SK-N-SH (cell line): Measurements from ENCODE around the gene CDK10. TPM values are rescaled to one million over a fixed set of nuclear protein-coding genes. Genes with fewer than 3 reads are reported as not detected.

Source experiments
- CTCF ChIA-PET: fragments of 300-600, 350-600 bp; formaldehyde crosslinking; extraction: SDS; loops from one replicate; lab custom pipeline; 2021; lab: Yijun Ruan, JAX
- POLR2A ChIA-PET: fragments of 350-600 bp; sonication (Branson Sonifier 250); formaldehyde crosslinking; extraction: SDS; loops from one replicate; lab custom pipeline; 2020; ENCODE audit warnings: antibody characterized with exemption, inconsistent platforms; lab: Yijun Ruan, JAX
- DNase-seq: peaks from one replicate; pipeline ENCODE4 v3.0.0; 2012
- H2AFZ ChIP-seq: fragments of 200-600 bp; sonication (generic); 2 replicates; pipeline ENCODE4 v1.8.1; 2016; ENCODE audit warnings: antibody characterized with exemption, mild to moderate bottlenecking, low read depth
- H3F3A ChIP-seq: fragments of 200-600 bp; sonication (generic); replicated peaks from 2 replicates; pipeline ENCODE3; 2016; ENCODE audit warnings: antibody characterized with exemption, mild to moderate bottlenecking; ENCODE audit not compliant: insufficient read depth
- H3K27ac ChIP-seq, 2 experiments: fragments of 200-500 bp in 1 of 2; fragments of 200-600 bp in 1 of 2; sonication (Bioruptor generic) in 1 of 2; sonication (generic), shearing (Covaris generic) in 1 of 2; 2 replicates each; pipeline versions ENCODE4 v1.5.1 to v1.6.1; 2014 to 2016; ENCODE audit warnings: low read depth in 2 of 2, inconsistent platforms in 1 of 2, low read length in 1 of 2, mild to moderate bottlenecking in 1 of 2, mixed read lengths in 1 of 2
- H3K27me3 ChIP-seq: fragments of 200-600 bp; sonication (generic), shearing (Covaris generic); 2 replicates; pipeline ENCODE4 v1.6.1; 2016; ENCODE audit warnings: mixed run types; ENCODE audit not compliant: insufficient read depth
- H3K36me3 ChIP-seq, 2 experiments: fragments of 200-500 bp in 1 of 2; fragments of 200-600 bp in 1 of 2; sonication (Bioruptor generic) in 1 of 2; sonication (generic) in 1 of 2; replicated peaks in 1 of 2; 2 replicates each; pipeline versions ENCODE3 to v1.5.1; 2014 to 2016; ENCODE audit warnings: low read length in 1 of 2, mild to moderate bottlenecking in 1 of 2; ENCODE audit not compliant: insufficient read depth in 2 of 2, control insufficient read depth in 1 of 2
- H3K4me1 ChIP-seq, 2 experiments: fragments of 200-500 bp in 1 of 2; fragments of 200-600 bp in 1 of 2; sonication (Bioruptor generic) in 1 of 2; sonication (generic), shearing (Covaris generic) in 1 of 2; 2 replicates each; pipeline versions ENCODE4 v1.5.1 to v1.6.1; 2014 to 2016; ENCODE audit warnings: low read depth in 1 of 2, low read length in 1 of 2, mixed run types in 1 of 2; ENCODE audit not compliant: insufficient read depth in 2 of 2, control insufficient read depth in 1 of 2
- H3K4me2 ChIP-seq: fragments of 200-600 bp; sonication (generic), shearing (Covaris generic); 2 replicates; pipeline ENCODE4 v1.6.1; 2017; ENCODE audit warnings: mixed run types
- H3K4me3 ChIP-seq, 2 experiments: fragments of 200-500 bp in 1 of 2; fragments of 200-600 bp in 1 of 2; sonication (Bioruptor generic) in 1 of 2; sonication (generic), shearing (Covaris generic) in 1 of 2; 2 replicates each; pipeline versions ENCODE4 v1.5.1 to v1.8.1; 2014 to 2016; ENCODE audit warnings: low read depth in 2 of 2, inconsistent platforms in 1 of 2, low read length in 1 of 2, mild to moderate bottlenecking in 1 of 2, mixed read lengths in 1 of 2, moderate library complexity in 1 of 2
- H3K79me2 ChIP-seq: fragments of 200-600 bp; sonication (generic); 2 replicates; pipeline ENCODE4 v1.8.1; 2017; ENCODE audit warnings: mild to moderate bottlenecking; ENCODE audit not compliant: insufficient read depth
- H3K9ac ChIP-seq: fragments of 200-600 bp; sonication (generic); 2 replicates; pipeline ENCODE4 v1.6.1; 2017; ENCODE audit warnings: mixed run types
- H3K9me2 ChIP-seq: fragments of 200-600 bp; sonication (generic); 2 replicates; pipeline ENCODE4 v1.6.1; 2017; ENCODE audit warnings: mixed run types
- H3K9me3 ChIP-seq: fragments of 200-600 bp; sonication (generic); 2 replicates; pipeline ENCODE4 v1.6.1; 2017; ENCODE audit warnings: mixed run types, mild to moderate bottlenecking, moderate library complexity
- H4K20me1 ChIP-seq: fragments of 200-600 bp; sonication (generic); 2 replicates; pipeline ENCODE4 v1.6.1; 2017; ENCODE audit warnings: mild to moderate bottlenecking, mixed run types; ENCODE audit not compliant: insufficient read depth
- CHD2 ChIP-seq: fragments of 150-350 bp; IDR thresholded peaks from 2 replicates; pipeline ENCODE4 v1.6.1; 2018; ENCODE audit warnings: low read length; ENCODE audit not compliant: partially characterized antibody
- CTCF ChIP-seq: fragments of 200-600 bp; sonication (generic); IDR thresholded peaks from 2 replicates; pipeline ENCODE4 v1.6.1; 2017; ENCODE audit warnings: antibody characterized with exemption, mild to moderate bottlenecking, moderate library complexity
- ELF1 ChIP-seq: IDR thresholded peaks from 2 replicates; pipeline ENCODE4 v1.4.0; 2012
- EP300 ChIP-seq, 2 experiments: IDR thresholded peaks; 2 replicates each; pipeline versions ENCODE4 v1.4.0 to v1.6.1; 2012; ENCODE audit warnings: borderline replicate concordance in 1 of 2, low read depth in 1 of 2, low read length in 1 of 2
- EZH2phosphoT487 ChIP-seq: fragments of 200-600 bp; sonication (generic); IDR thresholded peaks from 2 replicates; pipeline ENCODE4 v1.6.1; 2017; ENCODE audit warnings: low read depth, mixed run types, mild to moderate bottlenecking, antibody characterized with exemption, moderate library complexity, borderline replicate concordance
- FOSL2 ChIP-seq: IDR thresholded peaks from 2 replicates; pipeline ENCODE4 v1.4.0; 2012; ENCODE audit warnings: low read depth, mild to moderate bottlenecking, moderate library complexity, borderline replicate concordance
- FOXJ3 ChIP-seq: sonication (generic); formaldehyde crosslinking; IDR thresholded peaks from 2 replicates; pipeline ENCODE4 v1.5.1; 2020; ENCODE audit warnings: mild to moderate bottlenecking, missing genetic modification reagents
- JUND ChIP-seq: IDR thresholded peaks from 2 replicates; pipeline ENCODE4 v1.4.0; 2012
- MXI1 ChIP-seq: IDR thresholded peaks from 2 replicates; pipeline ENCODE4 v1.6.1; 2012; ENCODE audit warnings: mild to moderate bottlenecking, low read depth, low read length, improper control_type of control experiment
- RAD21 ChIP-seq: IDR thresholded peaks from 2 replicates; pipeline ENCODE4 v1.6.1; 2012; ENCODE audit warnings: mild to moderate bottlenecking, low read length
- RCOR1 ChIP-seq: fragments of 150-350 bp; IDR thresholded peaks from 2 replicates; pipeline ENCODE4 v1.6.1; 2017; ENCODE audit warnings: antibody characterized with exemption, low read length
- RFX5 ChIP-seq: IDR thresholded peaks from 2 replicates; pipeline ENCODE4 v1.6.1; 2012; ENCODE audit warnings: mild to moderate bottlenecking, improper control_type of control experiment, low read length
- RXRA ChIP-seq: IDR thresholded peaks from 2 replicates; pipeline ENCODE4 v1.4.0; 2012; ENCODE audit warnings: low read depth, mild to moderate bottlenecking, borderline replicate concordance
- TAF1 ChIP-seq: IDR thresholded peaks from 2 replicates; pipeline ENCODE4 v1.6.1; 2012; ENCODE audit warnings: low read depth, mild to moderate bottlenecking, low read length, moderate library complexity, borderline replicate concordance
- TCF12 ChIP-seq: IDR thresholded peaks from 2 replicates; pipeline ENCODE4 v1.4.0; 2012
- YY1 ChIP-seq: IDR thresholded peaks from 2 replicates; pipeline ENCODE4 v1.4.0; 2012; ENCODE audit warnings: low read depth, mild to moderate bottlenecking
- WGBS: methylation state at CpG from one replicate; pipeline ENCODE4 v1.1.6; 2017; ENCODE audit warnings: low lambda C conversion rate; 5-methylcytosine and 5-hydroxymethylcytosine counted together
- polyA plus RNA-seq, 3 experiments: library from polyadenylated mRNA; depleted of rRNA; stranded (reverse); fragments of >200 nt; gene quantifications; 2 replicates each; pipeline ENCODE4 v1.2.3, GENCODE V29; 2012
- TF ChIP-seq, protein P1 (sequence below): fragments of 150-350 bp; IDR thresholded peaks from 2 replicates; pipeline ENCODE4 v1.6.1; 2017; ENCODE audit warnings: antibody characterized with exemption, low read length, low read depth, borderline replicate concordance
- TF ChIP-seq, protein P2 (sequence below): IDR thresholded peaks from 2 replicates; pipeline ENCODE4 v1.4.0; 2012; ENCODE audit warnings: low read depth, borderline replicate concordance
- TF ChIP-seq, protein P3 (sequence below): IDR thresholded peaks from 2 replicates; pipeline ENCODE4; 2012

CDK10 gene
- polyA plus RNA-seq, 1 of the 3 experiments (the other 2 are of a cell fraction): 84.7 TPM

DNA sequence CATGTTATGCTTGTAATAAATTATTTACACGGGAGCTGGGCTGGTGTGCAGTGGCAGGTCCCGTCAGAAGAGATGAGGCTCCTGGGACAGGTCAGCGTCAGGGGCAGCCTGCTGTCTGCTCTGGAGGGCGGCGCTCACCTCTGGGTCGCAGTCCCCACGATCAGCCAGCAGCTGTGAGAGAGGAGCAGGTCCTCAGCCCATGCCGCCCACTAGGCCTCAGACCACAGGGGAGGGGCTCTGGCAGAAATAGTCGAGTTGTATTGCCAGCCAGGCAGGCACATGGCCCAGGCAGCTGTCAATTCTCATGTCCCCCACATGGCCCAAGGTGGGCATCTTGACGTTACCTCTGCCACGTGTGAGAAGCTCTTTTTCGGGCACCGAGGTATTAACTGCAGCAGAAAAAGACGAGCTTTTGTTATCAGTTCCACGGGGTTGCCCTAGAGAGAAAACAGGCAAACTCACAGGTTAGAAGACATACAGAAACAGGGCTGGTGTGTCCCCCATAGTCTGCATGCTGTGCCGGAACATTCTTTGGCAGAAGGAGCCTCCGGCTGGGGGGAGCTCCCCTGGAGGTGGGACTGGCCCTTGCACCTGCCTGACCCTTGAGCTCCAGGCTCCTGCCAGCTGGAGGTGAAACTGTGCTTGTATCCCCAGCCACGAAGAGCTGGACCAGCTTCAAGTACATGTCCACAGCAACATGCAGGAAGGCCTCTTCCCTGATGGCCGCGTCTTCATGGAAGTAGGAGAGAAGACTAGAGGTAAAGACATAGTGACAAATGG, 52.2 kb downstream of the CDK10 start:
- CTCF ChIA-PET: interaction anchor here (0.7 to 1.4 kb wide), 2 partner anchors 15 to 33 kb away, joined by 3 to 4 read pairs; no protein-coding TSS in a partner anchor
- H3K36me3 ChIP-seq: peaks cover 50 to 54% of the 10 kb centered on the region in 2 experiments
- WGBS: 90% methylated on average over 12 of the region's 20 CpGs

DNA sequence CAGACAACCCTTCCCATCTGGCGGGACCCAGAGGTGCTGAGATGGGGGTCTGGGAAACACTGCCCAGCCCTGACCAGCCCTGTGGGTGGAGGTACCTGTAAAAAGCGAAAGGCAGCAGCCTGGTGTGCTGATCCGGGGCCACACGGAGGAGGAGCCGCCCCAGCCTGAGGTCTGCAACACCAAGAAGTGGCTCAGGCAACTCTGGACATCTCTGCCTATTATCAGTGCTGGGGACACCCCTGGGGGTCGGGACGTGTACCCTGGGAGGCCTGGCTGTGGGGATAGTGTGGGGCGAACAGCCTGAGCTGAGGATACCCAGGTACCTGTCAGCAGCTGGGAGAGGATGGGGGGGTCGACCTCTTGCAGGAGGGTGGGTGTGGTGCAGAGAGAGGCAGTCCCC, 52.9 kb downstream of the CDK10 start:
- no peaks in the 10 kb centered on the region for H3K9me2 ChIP-seq
- H3K4me2 ChIP-seq: no peak overlapping the region
- H3K9ac ChIP-seq: no peak overlapping the region
- H3K79me2 ChIP-seq: peaks cover 17% of the 10 kb centered on the region; the same call in 1 of the 2 replicates
- H3K36me3 ChIP-seq: peaks cover 44 to 50% of the 10 kb centered on the region in 2 experiments
- no peak overlapping the region for H2AFZ ChIP-seq
- H3K4me1 ChIP-seq: no peaks in the 10 kb centered on the region; a peak in 1 of 4 replicates
- H3K9me3 ChIP-seq: no peaks in the 10 kb centered on the region
- WGBS: 94% methylated on average over 5 of the region's 9 CpGs
- peaks cover 20% of the 10 kb centered on the region for H3F3A ChIP-seq
- H3K27me3 ChIP-seq: no peaks in the 10 kb centered on the region
- H3K27ac ChIP-seq: no peak overlapping the region
- H4K20me1 ChIP-seq: no peaks in the 10 kb centered on the region; the same call in 1 of the 2 replicates
- ChIA-PET POLR2A (interaction anchor here (1.0 to 1.4 kb wide), 2 partner anchors 17 to 121 kb away, joined by 3 to 4 read pairs; no protein-coding TSS in a partner anchor), CTCF (interaction anchor here (1.4 kb wide), 1 partner anchor 14 kb away, joined by 4 read pairs; no protein-coding TSS in a partner anchor)
- no peak for TF ChIP-seq FOXJ3 (CRISPR knock-in tag)
- TF ChIP-seq, protein P1, sequence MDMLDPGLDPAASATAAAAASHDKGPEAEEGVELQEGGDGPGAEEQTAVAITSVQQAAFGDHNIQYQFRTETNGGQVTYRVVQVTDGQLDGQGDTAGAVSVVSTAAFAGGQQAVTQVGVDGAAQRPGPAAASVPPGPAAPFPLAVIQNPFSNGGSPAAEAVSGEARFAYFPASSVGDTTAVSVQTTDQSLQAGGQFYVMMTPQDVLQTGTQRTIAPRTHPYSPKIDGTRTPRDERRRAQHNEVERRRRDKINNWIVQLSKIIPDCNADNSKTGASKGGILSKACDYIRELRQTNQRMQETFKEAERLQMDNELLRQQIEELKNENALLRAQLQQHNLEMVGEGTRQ: no peak
- no peak for TF ChIP-seq FOSL2
- TF ChIP-seq ELF1: no peak
- no peak for TF ChIP-seq CHD2
- TF ChIP-seq RCOR1: no peak
- no peak for TF ChIP-seq RAD21
- TF ChIP-seq, protein P2, sequence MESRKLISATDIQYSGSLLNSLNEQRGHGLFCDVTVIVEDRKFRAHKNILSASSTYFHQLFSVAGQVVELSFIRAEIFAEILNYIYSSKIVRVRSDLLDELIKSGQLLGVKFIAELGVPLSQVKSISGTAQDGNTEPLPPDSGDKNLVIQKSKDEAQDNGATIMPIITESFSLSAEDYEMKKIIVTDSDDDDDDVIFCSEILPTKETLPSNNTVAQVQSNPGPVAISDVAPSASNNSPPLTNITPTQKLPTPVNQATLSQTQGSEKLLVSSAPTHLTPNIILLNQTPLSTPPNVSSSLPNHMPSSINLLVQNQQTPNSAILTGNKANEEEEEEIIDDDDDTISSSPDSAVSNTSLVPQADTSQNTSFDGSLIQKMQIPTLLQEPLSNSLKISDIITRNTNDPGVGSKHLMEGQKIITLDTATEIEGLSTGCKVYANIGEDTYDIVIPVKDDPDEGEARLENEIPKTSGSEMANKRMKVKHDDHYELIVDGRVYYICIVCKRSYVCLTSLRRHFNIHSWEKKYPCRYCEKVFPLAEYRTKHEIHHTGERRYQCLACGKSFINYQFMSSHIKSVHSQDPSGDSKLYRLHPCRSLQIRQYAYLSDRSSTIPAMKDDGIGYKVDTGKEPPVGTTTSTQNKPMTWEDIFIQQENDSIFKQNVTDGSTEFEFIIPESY: no peak
- no peak for TF ChIP-seq EP300 (IDR thresholded peaks at IDR 0.05; ENCODE audit: borderline replicate concordance in 1 of 2, low read depth in 1 of 2, low read length in 1 of 2)
- no peak for TF ChIP-seq YY1
- no peak for TF ChIP-seq RFX5
- TF ChIP-seq, protein P3, sequence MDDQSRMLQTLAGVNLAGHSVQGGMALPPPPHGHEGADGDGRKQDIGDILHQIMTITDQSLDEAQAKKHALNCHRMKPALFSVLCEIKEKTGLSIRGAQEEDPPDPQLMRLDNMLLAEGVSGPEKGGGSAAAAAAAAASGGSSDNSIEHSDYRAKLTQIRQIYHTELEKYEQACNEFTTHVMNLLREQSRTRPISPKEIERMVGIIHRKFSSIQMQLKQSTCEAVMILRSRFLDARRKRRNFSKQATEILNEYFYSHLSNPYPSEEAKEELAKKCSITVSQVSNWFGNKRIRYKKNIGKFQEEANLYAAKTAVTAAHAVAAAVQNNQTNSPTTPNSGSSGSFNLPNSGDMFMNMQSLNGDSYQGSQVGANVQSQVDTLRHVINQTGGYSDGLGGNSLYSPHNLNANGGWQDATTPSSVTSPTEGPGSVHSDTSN: no peak
- no peak for TF ChIP-seq MXI1
- no peak for TF ChIP-seq EZH2phosphoT487
- TF ChIP-seq RXRA: no peak
- no peak for TF ChIP-seq JUND
- no peak for TF ChIP-seq CTCF
- no peak for TF ChIP-seq TAF1
- DNase-seq: no peak
- no peak overlapping the region for H3K4me3 ChIP-seq

More for the DNA sequence above, 52.2 kb downstream of the CDK10 start:
- H3K4me1 ChIP-seq: no peaks in the 10 kb centered on the region; a peak in 1 of 4 replicates
- TF ChIP-seq MXI1 (no peak), EZH2phosphoT487 (no peak), FOXJ3 (CRISPR knock-in tag) (no peak), TCF12 (no peak)
- H3K4me3 ChIP-seq: no peak overlapping the region
- H3F3A ChIP-seq: peaks cover 20% of the 10 kb centered on the region
- H3K9me3 ChIP-seq: no peaks in the 10 kb centered on the region
- POLR2A ChIA-PET: interaction anchor here (1.0 to 1.4 kb wide), 2 partner anchors 18 to 122 kb away, joined by 3 to 4 read pairs; no protein-coding TSS in a partner anchor
- H4K20me1 ChIP-seq: no peaks in the 10 kb centered on the region; the same call in 1 of the 2 replicates
- H3K9me2 ChIP-seq: no peaks in the 10 kb centered on the region
- H3K27ac ChIP-seq: no peak overlapping the region
- H3K9ac ChIP-seq: no peak overlapping the region
- no peak for DNase-seq
- no peak overlapping the region for H3K4me2 ChIP-seq
- H2AFZ ChIP-seq: no peak overlapping the region
- H3K79me2 ChIP-seq: peaks cover 17% of the 10 kb centered on the region; the same call in 1 of the 2 replicates
- H3K27me3 ChIP-seq: no peaks in the 10 kb centered on the region
